Esophagus muscularis mucosa (tissue), 3 donors: Measurements from ENCODE around the gene PDXP.

Experiments used
- POLR2A ChIP-seq: fragments of 450-650 bp; IDR thresholded peaks from one replicate; pipeline ENCODE4 v1.6.1; 2017; ENCODE audit warnings: antibody characterized with exemption, moderate library complexity, mild to moderate bottlenecking, low read depth
- TF ChIP-seq, protein P1 (sequence below), 3 experiments: fragments of 200-600 bp in 2 of 3; fragments of 450-650 bp in 1 of 3; sonication (generic) in 2 of 3; IDR thresholded peaks; one replicate each; pipeline ENCODE4 v1.5.1; 2017 to 2019; ENCODE audit warnings: antibody characterized with exemption in 3 of 3, mild to moderate bottlenecking in 2 of 3, moderate library complexity in 1 of 3

DNA sequence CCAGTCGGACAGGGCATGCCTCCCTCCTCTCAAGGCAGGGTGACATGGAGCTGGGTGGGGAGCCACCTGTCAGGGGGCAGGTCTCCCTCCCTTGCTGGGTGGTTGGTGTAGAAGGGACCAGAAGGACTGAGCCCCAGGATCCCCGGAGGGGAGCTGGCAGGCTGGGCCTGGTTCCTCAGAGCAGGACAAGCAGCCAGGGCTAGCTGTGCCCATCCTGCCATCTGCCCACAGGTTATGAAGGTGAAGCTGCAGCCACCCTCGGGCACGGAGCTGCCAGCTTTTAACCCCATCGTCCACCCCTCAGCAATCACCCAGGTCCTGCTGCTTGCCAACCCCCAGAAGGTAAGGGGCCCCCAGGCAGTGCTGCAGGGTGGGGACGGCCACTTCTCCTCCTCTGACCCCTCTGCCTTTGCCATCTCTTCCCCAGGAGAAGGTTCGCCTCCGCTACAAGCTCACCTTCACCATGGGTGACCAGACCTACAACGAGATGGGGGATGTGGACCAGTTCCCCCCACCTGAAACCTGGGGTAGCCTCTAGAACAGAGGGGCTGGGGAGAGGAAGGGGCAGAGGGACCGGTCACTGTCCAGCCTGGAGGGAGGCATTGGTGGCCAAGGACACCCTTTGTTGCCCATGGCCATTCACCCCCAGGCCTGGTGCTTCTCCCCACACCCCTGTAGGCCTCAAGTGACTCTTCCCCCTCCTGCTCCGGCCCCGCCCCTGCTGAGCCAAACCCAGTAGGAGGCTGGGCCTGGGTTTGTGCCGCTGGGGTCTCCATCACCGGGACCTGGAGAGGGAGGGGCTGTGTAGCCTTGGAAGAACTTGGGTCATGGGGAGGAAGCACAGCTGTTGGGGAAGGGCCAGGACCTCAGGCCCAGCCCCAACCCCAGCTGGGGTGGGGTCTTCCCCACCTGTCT, 26.1 kb upstream of the PDXP start:
- no peak for TF ChIP-seq POLR2A
- TF ChIP-seq, protein P1, sequence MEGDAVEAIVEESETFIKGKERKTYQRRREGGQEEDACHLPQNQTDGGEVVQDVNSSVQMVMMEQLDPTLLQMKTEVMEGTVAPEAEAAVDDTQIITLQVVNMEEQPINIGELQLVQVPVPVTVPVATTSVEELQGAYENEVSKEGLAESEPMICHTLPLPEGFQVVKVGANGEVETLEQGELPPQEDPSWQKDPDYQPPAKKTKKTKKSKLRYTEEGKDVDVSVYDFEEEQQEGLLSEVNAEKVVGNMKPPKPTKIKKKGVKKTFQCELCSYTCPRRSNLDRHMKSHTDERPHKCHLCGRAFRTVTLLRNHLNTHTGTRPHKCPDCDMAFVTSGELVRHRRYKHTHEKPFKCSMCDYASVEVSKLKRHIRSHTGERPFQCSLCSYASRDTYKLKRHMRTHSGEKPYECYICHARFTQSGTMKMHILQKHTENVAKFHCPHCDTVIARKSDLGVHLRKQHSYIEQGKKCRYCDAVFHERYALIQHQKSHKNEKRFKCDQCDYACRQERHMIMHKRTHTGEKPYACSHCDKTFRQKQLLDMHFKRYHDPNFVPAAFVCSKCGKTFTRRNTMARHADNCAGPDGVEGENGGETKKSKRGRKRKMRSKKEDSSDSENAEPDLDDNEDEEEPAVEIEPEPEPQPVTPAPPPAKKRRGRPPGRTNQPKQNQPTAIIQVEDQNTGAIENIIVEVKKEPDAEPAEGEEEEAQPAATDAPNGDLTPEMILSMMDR (IDR thresholded peaks at IDR 0.05): no peak
